ENCODE results near the gene SAMD7. TPM values are rescaled to one million over a fixed set of nuclear protein-coding genes. Genes with fewer than 3 reads are reported as not detected.

The SAMD7 gene
- total RNA-seq, 2 donors from 2014 or later, result not detected

- no peaks in the 10 kb centered on the region for H3K36me3 ChIP-seq
- DNase-seq (ENCODE audit: low spot score), result no peak
- H3K9me3 ChIP-seq, result no peaks in the 10 kb centered on the region
- H3K4me1 ChIP-seq, result no peaks in the 10 kb centered on the region
- no peak overlapping the region for H3K4me3 ChIP-seq
- no peak for TF ChIP-seq CTCF (IDR thresholded peaks at IDR 0.05)
- H3K27ac ChIP-seq, result no peak overlapping the region
- no peaks in the 10 kb centered on the region for H3K27me3 ChIP-seq
Observed at GRCh38 chr3:169867584-169868210, 43.7 kb upstream of the SAMD7 start.

DNA sequence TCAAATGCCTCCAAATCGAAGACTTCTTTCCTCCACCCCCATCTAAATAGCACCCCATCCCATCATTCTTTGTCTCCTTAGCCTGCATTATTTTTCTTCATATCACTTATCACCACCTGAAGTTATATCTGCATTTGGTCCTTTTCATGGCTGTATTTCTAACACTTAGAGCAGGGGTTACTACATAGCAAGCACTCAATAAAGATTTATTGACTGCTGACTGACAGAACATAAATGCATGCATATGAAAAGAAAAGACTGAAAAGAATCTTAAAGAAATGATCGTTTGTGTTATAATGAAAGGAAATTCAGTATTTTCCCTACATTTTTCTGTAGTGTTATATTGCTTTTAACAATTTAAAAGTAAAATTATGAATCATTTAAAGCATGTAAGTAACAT lies 43.0 kb upstream of the SAMD7 start:
- Histone ChIP-seq H3K4me1 (no peaks in the 10 kb centered on the region), H3K27ac (no peak overlapping the region), H3K36me3 (no peaks in the 10 kb centered on the region), H3K9me3 (no peaks in the 10 kb centered on the region), H3K4me3 (no peak overlapping the region), H3K27me3 (no peaks in the 10 kb centered on the region)
- no peak for TF ChIP-seq CTCF (IDR thresholded peaks at IDR 0.05)
- DNase-seq (ENCODE audit: low spot score), result no peak

- H3K27me3 ChIP-seq, result no peaks in the 10 kb centered on the region
- H3K9me3 ChIP-seq, result no peaks in the 10 kb centered on the region
- H3K27ac ChIP-seq, result no peak within 1 kb of the TSS
- no peaks in the 10 kb centered on the region for H3K4me1 ChIP-seq
- H3K36me3 ChIP-seq, result no peaks in the 10 kb centered on the region
- no peak for TF ChIP-seq CTCF (IDR thresholded peaks at IDR 0.05)
- no peak within 1 kb of the TSS for H3K4me3 ChIP-seq
- no peak for DNase-seq (ENCODE audit: low spot score)
Observed at GRCh38 chr3:169869484-169870220, 41.7 kb upstream of the SAMD7 start, which contains the start of gene LRRC31. TSS of gene LRRC31 (minus strand) at chr3:169869935. CDS start at chr3:169869807, 128 bp downstream.

DNA sequence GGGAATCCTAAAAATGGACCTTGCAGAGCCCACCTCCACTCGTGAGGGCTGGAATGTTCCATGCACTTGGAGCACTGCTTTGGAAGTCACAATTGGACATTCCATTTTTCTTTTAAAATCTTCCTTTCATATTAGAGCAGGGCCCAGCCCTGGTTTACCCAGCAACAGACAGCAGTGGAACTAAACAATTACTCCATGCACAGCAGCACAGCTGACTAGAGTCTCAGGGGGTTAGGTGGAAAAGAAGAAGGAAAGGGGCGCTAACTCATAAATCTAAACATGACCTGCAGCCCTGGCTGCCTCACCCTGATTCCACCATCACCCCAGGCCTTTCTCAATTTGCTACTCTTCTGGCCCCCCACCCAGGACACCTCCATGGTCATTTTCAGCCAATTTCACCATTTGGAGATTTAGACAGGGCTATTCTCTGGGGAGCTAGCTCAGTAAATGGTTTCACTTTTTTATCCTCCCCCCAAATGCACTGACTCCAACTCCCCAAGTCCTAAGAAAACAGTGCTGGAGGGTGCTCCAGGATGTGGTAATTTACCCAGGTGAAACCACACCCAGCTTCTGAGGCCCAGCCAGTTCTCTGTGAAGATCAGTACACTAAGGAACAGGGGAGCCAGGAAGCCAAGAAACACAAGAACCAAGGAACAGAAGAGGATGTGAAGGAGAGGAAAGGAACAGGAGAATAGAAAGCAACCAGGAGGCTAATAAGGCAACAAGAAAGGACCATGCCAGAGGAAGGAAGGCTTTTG lies 40.1 kb upstream of the SAMD7 start:
- H3K4me1 ChIP-seq, result no peaks in the 10 kb centered on the region
- no peaks in the 10 kb centered on the region for H3K36me3 ChIP-seq
- no peak overlapping the region for H3K4me3 ChIP-seq
- no peaks in the 10 kb centered on the region for H3K9me3 ChIP-seq
- no peak for DNase-seq (ENCODE audit: low spot score)
- no peaks in the 10 kb centered on the region for H3K27me3 ChIP-seq
- TF ChIP-seq CTCF (IDR thresholded peaks at IDR 0.05), result no peak
- no peak overlapping the region for H3K27ac ChIP-seq

- Histone ChIP-seq H3K4me3 (no peak overlapping the region), H3K4me1 (no peaks in the 10 kb centered on the region), H3K9me3 (no peaks in the 10 kb centered on the region), H3K36me3 (no peaks in the 10 kb centered on the region), H3K27ac (no peak overlapping the region), H3K27me3 (no peaks in the 10 kb centered on the region)
- DNase-seq (ENCODE audit: low spot score), result no peak
- no peak for TF ChIP-seq CTCF (IDR thresholded peaks at IDR 0.05)
Observed at GRCh38 chr3:169879013-169879557, 32.3 kb upstream of the SAMD7 start.
